Superior temporal gyrus (tissue), 1 donor: ENCODE measurements around the gene CENATAC.
A peak's percentile ranks its signal among the peaks of the same experiment; 100 is the strongest.
"Not testable (repeated sequence)": the region's sequence is repeated elsewhere in the genome, so short reads cannot be mapped to it uniquely, and the experiment has no call there.

Experiments used
- DNase-seq: peaks from one replicate; pipeline ENCODE4 v3.0.0-alpha.2; 2016; ENCODE audit errors: extremely low spot score

CENATAC gene

DNA sequence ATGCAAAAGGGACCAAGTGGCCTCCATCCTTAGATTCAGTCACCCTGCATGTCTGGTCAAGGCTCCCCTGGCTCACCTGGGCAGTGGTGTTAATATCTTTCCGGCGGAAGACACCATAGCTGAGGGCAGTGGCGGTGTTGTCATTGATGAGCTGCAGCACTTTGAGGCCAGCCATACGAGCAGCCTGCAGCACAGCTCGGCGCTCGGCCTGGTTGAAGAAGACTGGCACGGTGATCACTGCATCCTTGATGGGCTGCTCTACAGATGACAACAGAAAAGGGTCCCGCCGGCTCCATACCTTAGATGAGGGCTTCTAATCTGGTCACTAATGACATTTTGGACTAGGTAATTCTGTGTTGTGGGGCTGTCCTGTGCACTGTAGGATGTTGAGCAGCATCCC is 56.5 kb downstream of the CENATAC start:
- no peak for DNase-seq

DNA sequence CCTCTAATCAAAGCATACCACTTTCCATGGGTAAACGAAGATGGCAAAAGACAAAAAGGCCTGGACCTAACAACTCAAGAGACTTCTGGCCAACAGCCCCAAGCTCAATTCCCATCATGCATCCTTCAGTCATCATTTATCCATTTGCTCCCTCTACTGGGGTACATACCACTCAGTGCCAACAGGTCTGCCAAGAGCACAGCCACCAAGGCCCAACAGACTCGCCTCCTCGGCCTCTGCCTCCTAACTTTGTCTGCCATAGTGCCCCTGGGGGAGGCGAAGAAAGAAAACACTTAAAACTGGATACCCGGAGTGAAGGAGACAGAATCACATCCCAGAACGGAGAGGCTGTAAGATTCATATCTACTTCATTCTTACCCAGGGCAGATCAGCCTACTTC is 58.0 kb downstream of the CENATAC start:
- no peak for DNase-seq

DNA sequence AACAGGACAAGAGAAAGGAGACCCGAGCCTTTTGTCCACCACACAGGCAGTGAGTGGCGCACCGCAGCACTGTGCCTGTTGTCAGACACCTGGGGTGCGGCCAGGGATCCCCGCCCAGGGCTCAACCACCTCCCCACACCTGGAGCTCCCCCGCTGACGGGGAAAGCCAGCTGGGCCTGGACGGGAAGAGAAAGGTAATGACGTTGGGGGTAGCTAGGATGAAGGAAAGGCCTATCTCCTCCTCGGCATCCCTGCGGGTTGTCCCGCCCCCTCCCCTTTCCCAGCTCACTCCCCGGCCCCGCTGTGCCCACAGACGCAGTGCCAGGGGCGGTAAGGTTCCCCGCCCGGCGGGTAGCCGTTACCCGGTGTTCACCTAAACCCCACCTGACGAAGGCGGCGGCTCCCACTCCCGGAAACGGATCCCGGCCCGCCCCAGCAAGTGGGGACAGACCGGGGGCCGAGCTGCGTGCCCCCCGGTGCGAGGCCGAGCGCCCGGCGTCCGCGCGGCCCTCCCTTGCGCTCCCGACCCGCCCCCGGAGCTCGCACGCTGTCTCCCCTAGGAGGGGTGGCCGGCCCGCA is 58.6 kb downstream of the CENATAC start:
- DNase-seq: no peak

DNA sequence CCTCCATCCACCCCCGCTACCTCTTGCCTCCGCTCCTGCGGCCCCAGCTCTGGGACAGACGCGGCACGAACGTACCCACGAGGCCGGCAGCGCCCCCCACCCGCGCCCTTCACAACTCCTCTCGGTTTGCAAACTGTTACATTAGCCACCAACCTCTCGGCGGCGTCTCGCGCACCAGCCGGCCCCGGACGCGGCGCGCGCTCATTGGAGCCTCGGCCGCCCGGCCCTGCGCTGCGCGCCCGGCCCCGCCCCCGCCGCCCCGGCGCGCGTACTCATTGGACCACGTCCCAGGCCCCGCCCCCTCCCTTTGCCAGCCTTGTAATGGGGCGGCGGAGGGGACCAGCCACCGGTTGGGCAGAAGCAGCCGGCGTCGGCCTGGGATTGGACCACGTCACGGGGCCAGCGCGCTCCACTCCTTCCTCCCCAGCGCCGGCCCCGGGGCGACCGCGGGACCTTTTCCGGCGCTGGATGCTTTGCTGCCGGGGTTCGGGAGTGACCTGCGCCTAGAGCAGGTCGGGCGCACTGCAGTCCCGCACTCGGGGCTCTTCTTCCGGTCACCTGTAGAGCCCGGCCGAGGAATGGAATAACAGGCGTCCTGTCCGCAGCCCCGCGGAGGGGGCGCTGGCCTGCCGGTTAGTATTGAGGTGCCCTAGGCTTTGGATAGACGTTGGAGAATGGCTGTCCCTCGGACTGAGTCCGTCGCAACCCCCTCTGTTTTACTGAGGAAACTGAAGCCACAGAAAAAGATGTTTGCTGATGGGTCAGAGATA is 59.2 kb downstream of the CENATAC start, which contains the start of gene HYOU1:
Gene HYOU1, minus strand, starts transcription at position 206 of the 770 bp plus-strand sequence. CDS start 1,045 bp downstream, outside the sequence.
- peak; percentile 94 for DNase-seq

DNA sequence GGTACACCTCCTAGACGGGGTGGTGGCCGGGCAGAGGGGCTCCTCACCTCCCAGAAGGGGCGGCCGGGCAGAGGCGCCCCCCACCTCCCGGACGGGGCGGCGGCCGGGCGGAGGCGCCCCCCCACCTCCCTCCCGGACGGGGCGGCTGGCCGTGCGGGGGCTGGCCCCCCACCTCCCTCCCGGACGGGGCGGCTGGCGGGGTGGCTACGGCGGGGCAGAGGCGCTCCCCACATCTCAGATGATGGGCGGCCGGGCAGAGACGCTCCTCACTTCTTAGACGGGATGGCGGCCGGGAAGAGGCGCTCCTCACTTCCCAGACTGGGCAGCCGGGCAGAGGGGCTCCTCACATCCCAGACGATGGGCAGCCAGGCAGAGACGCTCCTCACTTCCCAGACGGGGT is 61.2 kb downstream of the CENATAC start:
- DNase-seq: not testable (repeated sequence)

DNA sequence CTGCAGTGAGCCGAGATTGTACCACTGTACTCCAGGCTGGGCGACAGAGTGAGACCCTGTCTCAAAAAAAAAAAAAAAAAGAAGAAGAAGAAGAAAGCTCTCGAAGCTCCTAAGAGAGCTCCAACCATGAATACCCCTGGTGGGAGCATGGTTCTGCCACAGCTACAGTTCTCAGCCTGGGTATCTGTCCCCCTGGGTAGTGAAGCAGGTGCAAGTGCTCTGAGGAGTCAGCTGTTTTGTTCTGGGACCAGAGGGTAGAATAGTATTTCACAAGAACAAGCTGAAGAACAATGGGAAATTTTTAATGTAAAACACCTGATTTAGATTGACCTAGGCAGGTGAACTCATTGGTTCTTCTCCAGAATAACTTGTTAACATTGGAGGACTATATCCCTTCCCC is 63.3 kb downstream of the CENATAC start:
- DNase-seq: no peak

DNA sequence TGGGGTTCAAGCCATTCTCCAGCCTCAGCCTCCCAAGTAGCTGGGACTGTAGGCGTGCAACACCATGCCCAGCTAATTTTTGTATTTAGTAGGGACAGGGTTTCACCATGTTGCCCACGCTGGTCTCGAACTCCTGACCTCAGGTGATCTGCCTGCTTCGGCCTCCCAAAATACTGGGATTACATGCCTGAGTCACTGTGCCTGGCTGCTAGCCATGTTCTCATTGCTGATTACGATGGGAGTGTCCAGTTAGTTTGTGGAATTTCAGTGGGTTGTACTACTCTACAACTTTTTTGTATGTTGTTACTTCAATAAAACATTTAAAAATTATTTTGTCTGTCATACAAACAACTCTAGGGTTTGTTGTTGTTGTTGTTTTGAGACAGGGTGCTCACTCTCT is 64.8 kb downstream of the CENATAC start:
- no peak for DNase-seq

DNA sequence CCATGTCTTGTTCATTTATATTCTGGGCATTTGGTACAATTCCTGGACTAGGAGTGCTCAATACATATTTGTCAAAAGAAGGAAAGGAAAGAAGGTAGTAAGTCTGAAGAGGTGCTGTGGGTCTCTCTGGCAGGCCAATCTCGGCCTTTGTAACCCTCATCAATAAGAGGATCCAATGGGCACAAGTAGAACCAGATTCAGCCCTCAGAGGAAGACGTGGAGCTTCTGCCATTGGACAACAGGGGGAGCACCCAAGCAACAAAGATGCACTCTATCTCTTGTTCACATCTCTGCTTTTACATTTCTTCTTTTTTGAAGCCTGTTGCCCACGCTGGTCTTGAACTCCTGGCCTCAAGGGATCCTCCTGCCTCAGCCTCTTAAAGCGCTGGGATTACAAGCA is 67.4 kb downstream of the CENATAC start:
- no peak for DNase-seq
